IMR-90 (cell line): ENCODE results near the gene UBE2G1. TPM values are rescaled to one million over a fixed set of nuclear protein-coding genes. Genes with fewer than 3 reads are reported as not detected.
"Not testable (repeated sequence)": the region's sequence is repeated elsewhere in the genome, so short reads cannot be mapped to it uniquely, and the experiment has no call there.

Experiments
- ATAC-seq: fragments of 200-7000 bp; cut with Tn5 transposase; 2 replicates; pipeline ENCODE4 v1.9.1; 2020; ENCODE audit warnings: low read depth, mild to moderate bottlenecking, moderate library complexity
- BruUV-seq: library from RNA; stranded (reverse); fragments of 400-500 nt; replicated peaks from 2 replicates; lab custom pipeline; 2021; lab: Mats Ljungman, UMichigan
- CTCF ChIA-PET: fragments of 300-600 bp; formaldehyde crosslinking; extraction: SDS; loops from one replicate; lab custom pipeline; 2021; ENCODE audit warnings: antibody characterized with exemption; lab: Yijun Ruan, JAX
- POLR2A ChIA-PET: fragments of 300-600 bp; sonication (Branson Sonifier 250); formaldehyde crosslinking; loops from one replicate; lab custom pipeline; 2022; ENCODE audit warnings: antibody characterized with exemption; ENCODE audit not compliant: unreplicated experiment; lab: Charles Lee
- DNase-seq: peaks from one replicate; pipeline ENCODE4 v3.0.0; 2013
- H2AFZ ChIP-seq: replicated peaks from 2 replicates; pipeline ENCODE3; 2013; ENCODE audit warnings: low read length, mild to moderate bottlenecking; ENCODE audit not compliant: poor library complexity
- H2AK5ac ChIP-seq: 2 replicates; pipeline ENCODE4 v1.6.1; 2013; ENCODE audit warnings: low read depth, low read length, inconsistent platforms
- H2AK9ac ChIP-seq: replicated peaks from 2 replicates; pipeline ENCODE3; 2013; ENCODE audit warnings: mild to moderate bottlenecking, low read depth, low read length, moderate library complexity; ENCODE audit not compliant: poor library complexity
- H2BK120ac ChIP-seq: 2 replicates; pipeline ENCODE4 v1.6.1; 2013; ENCODE audit warnings: low read depth, low read length, inconsistent platforms
- H2BK15ac ChIP-seq: 3 replicates; pipeline ENCODE4 v1.6.1; 2013; ENCODE audit warnings: low read depth, low read length, inconsistent platforms
- H2BK20ac ChIP-seq: 2 replicates; pipeline ENCODE4 v1.6.1; 2013; ENCODE audit warnings: low read depth, mild to moderate bottlenecking, inconsistent platforms, low read length, moderate library complexity
- H2BK5ac ChIP-seq: 2 replicates; pipeline ENCODE4 v1.6.1; 2013; ENCODE audit warnings: mild to moderate bottlenecking, low read depth, low read length, inconsistent platforms; ENCODE audit not compliant: poor library complexity, severe bottlenecking
- H3K14ac ChIP-seq: replicated peaks from 2 replicates; pipeline ENCODE4 v1.6.1; 2013; ENCODE audit warnings: low read depth, low read length, inconsistent platforms
- H3K18ac ChIP-seq: 2 replicates; pipeline ENCODE4 v1.6.1; 2013; ENCODE audit warnings: low read depth, low read length, control low read depth
- H3K23ac ChIP-seq: 2 replicates; pipeline ENCODE4 v1.6.1; 2013; ENCODE audit warnings: low read depth, low read length, inconsistent platforms
- H3K27ac ChIP-seq: 2 replicates; pipeline ENCODE4 v1.5.1; 2013; ENCODE audit warnings: mild to moderate bottlenecking, control low read depth, low read length; ENCODE audit not compliant: insufficient read depth
- H3K27me3 ChIP-seq: 2 replicates; pipeline ENCODE4 v1.6.1; 2013; ENCODE audit warnings: low read length; ENCODE audit not compliant: control insufficient read depth, insufficient read depth
- H3K36me3 ChIP-seq: 2 replicates; pipeline ENCODE4 v1.6.1; 2013; ENCODE audit warnings: low read length, mixed read lengths; ENCODE audit not compliant: control insufficient read depth, insufficient read depth
- H3K4ac ChIP-seq: 2 replicates; pipeline ENCODE4 v1.6.1; 2013; ENCODE audit warnings: low read depth, low read length, inconsistent platforms
- H3K4me1 ChIP-seq: 2 replicates; pipeline ENCODE4 v1.6.1; 2013; ENCODE audit warnings: low read length, mixed read lengths; ENCODE audit not compliant: control insufficient read depth, insufficient read depth
- H3K4me2 ChIP-seq: 2 replicates; pipeline ENCODE4 v1.6.1; 2013; ENCODE audit warnings: low read depth, mild to moderate bottlenecking, control low read depth, low read length, moderate library complexity
- H3K4me3 ChIP-seq: 2 replicates; pipeline ENCODE4 v1.5.1; 2013; ENCODE audit warnings: low read depth, mild to moderate bottlenecking, control low read depth, low read length, moderate library complexity; ENCODE audit not compliant: insufficient read depth
- H3K56ac ChIP-seq: 2 replicates; pipeline ENCODE4 v1.6.1; 2013; ENCODE audit warnings: low read length, inconsistent platforms; ENCODE audit not compliant: insufficient read depth; ENCODE audit errors: extremely low read depth
- H3K79me1 ChIP-seq, 2 experiments: 2 replicates each; pipeline ENCODE4 v1.6.1; 2013; ENCODE audit warnings: low read length in 2 of 2, inconsistent platforms in 1 of 2, low read depth in 1 of 2
- H3K9ac ChIP-seq: 2 replicates; pipeline ENCODE4 v1.6.1; 2013; ENCODE audit warnings: low read depth, low read length, control low read depth
- H3K9me1 ChIP-seq: 2 replicates; pipeline ENCODE4 v1.6.1; 2013; ENCODE audit warnings: low read length, inconsistent platforms; ENCODE audit not compliant: insufficient read depth
- H3K9me3 ChIP-seq: 2 replicates; pipeline ENCODE4 v1.6.1; 2013; ENCODE audit warnings: low read length; ENCODE audit not compliant: control insufficient read depth, insufficient read depth
- H4K20me1 ChIP-seq: 2 replicates; pipeline ENCODE4 v1.6.1; 2013; ENCODE audit warnings: low read length, inconsistent platforms; ENCODE audit not compliant: insufficient read depth
- H4K5ac ChIP-seq: 2 replicates; pipeline ENCODE4 v1.6.1; 2013; ENCODE audit warnings: mild to moderate bottlenecking, low read depth, low read length, control low read depth
- H4K8ac ChIP-seq, 2 experiments: 2 replicates each; pipeline ENCODE4 v1.6.1; 2013; ENCODE audit warnings: low read depth in 2 of 2, low read length in 2 of 2, control low read depth in 1 of 2, inconsistent platforms in 1 of 2
- H4K91ac ChIP-seq: 2 replicates; pipeline ENCODE4 v1.6.1; 2013; ENCODE audit warnings: low read depth, low read length, inconsistent platforms; ENCODE audit not compliant: insufficient read depth
- WGBS, 2 experiments: methylation state at CpG; one replicate each; pipeline versions ENCODE4 v1.1.5 to v1.1.7; 2013; ENCODE audit warnings: missing lambda C conversion rate in 2 of 2; ENCODE audit not compliant: insufficient read length in 1 of 2; ENCODE audit errors: extremely low coverage in 2 of 2; 5-methylcytosine and 5-hydroxymethylcytosine counted together
- dilution Hi-C: fragments of 300-500 bp; cut with HindIII; formaldehyde crosslinking; loops from one replicate; pipeline ENCODE4 v1.14.3; 2018; ENCODE audit warnings: low sequenced_read_pairs; ENCODE audit not compliant: unreplicated experiment
- in situ Hi-C: fragments of 300-500 bp; cut with MboI; formaldehyde crosslinking; loops from 3 replicates; pipeline ENCODE4 v1.14.3; 2019; ENCODE audit warnings: low sequenced_read_pairs, inconsistent platforms, mixed read lengths
- intact Hi-C: fragments of 100-400 bp; cut with micrococcal nuclease; formaldehyde crosslinking; loops from 2 replicates; pipeline ENCODE4 v1.10.0; 2022
- polyA plus RNA-seq, 3 experiments: library from polyadenylated mRNA; depleted of rRNA; stranded (reverse); fragments of >200 nt; gene quantifications; 2 replicates each; pipeline ENCODE4 v1.2.3, GENCODE V29; 2012; ENCODE audit warnings: low replicate concordance in 1 of 3
- total RNA-seq: library from RNA; depleted of rRNA; stranded (reverse); fragments of >200 nt; gene quantifications from 2 replicates; pipeline ENCODE4 v1.2.3, GENCODE V29; 2012

Gene UBE2G1
- total and polyA plus RNA-seq, 2 of the 4 experiments (the other 2 are of a cell fraction), result 26.3 to 26.6 TPM

DNA sequence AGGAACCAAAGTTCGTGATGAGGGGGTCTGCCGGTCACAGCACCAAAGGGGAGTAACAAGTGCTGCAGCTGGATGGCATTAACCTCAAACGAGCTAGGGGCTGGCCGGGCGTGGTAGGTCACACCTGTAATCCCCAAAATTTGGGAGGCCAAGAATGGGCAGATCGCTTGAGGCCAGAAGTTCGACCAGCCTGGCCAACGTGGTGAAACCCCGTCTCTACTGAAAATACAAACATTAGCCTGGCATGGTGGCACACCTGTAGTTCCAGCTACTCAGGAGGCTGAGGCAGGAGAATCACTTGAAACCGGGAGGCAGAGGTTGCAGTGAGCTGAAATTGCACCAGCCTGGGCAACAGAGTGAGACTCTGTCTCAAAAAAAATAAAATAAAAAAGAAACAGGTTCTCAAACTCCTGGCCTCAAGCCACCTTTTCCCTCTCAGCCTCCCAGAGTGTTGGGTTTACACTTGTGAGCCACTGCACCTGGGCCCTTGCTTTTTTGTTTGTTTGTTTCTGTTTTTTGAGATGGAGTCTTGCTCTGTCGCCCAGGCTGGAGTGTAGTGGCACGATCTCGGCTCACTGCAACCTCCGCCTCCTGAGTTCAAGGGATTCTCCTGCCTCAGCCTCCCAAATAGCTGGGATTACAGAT lies 9.4 kb upstream of the UBE2G1 start:
- H3K23ac ChIP-seq, BruUV-seq, H2BK120ac ChIP-seq, H2AFZ ChIP-seq, H3K4me3 ChIP-seq, H3K56ac ChIP-seq, H2AK9ac ChIP-seq, H3K4me1 ChIP-seq, H2BK15ac ChIP-seq, dilution Hi-C loops, H2BK5ac ChIP-seq, H2BK20ac ChIP-seq, H3K9me1 ChIP-seq, H4K5ac ChIP-seq, in situ Hi-C loops, H4K20me1 ChIP-seq, H4K8ac ChIP-seq, H3K36me3 ChIP-seq, H3K4ac ChIP-seq, DNase-seq, H3K27ac ChIP-seq, H3K9me3 ChIP-seq, H3K14ac ChIP-seq, H3K27me3 ChIP-seq, H3K9ac ChIP-seq, H3K18ac ChIP-seq, ATAC-seq, intact Hi-C loops, H2AK5ac ChIP-seq, H3K79me1 ChIP-seq, H4K91ac ChIP-seq, H3K4me2 ChIP-seq, POLR2A ChIA-PET: not testable (repeated sequence)
- WGBS, 2 experiments, result 100% methylated on average over 1 of the region's 14 CpGs; no CpG with 5 or more reads in 1 of the 2 experiments
- CTCF ChIA-PET, result interaction anchor here (0.6 kb wide), 1 partner anchor 15 kb away, joined by 5 read pairs; no protein-coding TSS in a partner anchor
